IPS-NIHi7 (cell line): Measurements from ENCODE around the gene ZBTB7A.

ENCODE experiments used
- DNase-seq: peaks from one replicate; pipeline ENCODE4 v3.0.0; 2012; ENCODE audit warnings: mixed read lengths; ENCODE audit errors: extremely low spot score

The ZBTB7A gene

GRCh38 chr19:4094291-4094690 is 27.6 kb upstream of the ZBTB7A start:
- DNase-seq = no peak

GRCh38 chr19:4093643-4094175 is 27.0 kb upstream of the ZBTB7A start:
- DNase-seq = no peak

DNA sequence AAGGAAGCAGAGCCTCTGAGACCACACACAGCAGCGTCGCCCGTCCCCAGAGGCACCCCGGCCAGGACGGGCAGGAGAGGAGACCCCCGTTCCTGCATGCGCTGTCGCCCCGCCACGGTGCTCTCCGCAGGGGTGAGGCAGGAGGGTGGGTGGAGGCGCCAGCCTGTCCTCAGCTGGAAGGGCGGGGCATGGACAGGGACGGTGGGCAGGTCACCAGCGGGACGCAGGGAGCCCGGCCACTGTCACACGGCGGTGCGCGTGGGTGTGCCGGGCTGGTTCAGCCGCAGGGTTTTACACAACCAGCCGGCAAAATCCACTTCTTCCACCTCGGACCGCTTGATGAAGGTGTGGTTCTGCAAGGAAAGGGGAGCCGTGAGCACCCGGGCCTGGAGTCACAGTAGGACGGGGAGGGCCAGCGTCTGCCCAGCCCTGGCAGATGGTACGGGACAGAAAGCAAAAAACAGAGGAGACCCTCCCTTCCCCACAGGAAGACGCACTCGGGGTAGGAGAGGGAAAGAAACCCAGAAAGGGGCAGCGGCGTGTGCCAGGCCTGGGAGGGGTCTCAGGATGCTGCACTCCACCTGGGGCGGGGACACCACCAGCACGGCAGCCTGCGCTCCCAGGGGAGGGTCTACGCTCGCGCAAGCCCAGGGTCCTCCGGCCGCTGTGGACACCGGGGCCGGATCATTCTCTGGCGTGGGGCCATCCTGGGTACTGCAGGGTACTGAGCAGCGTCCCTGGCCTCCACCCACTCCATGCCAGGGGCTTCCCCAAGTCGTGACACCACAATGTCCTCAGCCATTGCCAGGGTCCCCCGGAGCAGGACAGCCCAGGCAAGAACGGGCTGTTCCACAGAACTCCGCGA is 23.9 kb upstream of the ZBTB7A start:
- DNase-seq = no peak

DNA sequence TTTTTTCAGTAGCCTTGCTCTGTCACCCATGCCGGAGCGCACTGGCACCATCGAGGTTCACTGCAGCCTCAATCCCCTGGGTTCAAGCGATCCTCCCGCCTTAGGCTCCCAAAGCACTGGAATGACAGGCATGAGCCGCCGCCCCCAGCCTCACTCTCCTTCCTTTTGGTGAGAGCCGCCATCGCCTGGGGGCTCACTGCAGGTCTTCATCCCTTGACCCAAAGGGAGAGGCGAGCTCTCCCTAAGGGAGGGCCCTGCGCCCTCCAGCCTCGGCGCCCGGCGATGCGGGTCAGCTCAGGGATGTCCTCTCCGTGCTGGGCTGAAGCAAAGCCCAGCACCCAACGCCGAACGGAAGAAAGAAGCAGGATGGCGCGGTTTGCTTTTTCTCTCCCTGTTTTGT is 23.2 kb upstream of the ZBTB7A start:
- no peak for DNase-seq

DNA sequence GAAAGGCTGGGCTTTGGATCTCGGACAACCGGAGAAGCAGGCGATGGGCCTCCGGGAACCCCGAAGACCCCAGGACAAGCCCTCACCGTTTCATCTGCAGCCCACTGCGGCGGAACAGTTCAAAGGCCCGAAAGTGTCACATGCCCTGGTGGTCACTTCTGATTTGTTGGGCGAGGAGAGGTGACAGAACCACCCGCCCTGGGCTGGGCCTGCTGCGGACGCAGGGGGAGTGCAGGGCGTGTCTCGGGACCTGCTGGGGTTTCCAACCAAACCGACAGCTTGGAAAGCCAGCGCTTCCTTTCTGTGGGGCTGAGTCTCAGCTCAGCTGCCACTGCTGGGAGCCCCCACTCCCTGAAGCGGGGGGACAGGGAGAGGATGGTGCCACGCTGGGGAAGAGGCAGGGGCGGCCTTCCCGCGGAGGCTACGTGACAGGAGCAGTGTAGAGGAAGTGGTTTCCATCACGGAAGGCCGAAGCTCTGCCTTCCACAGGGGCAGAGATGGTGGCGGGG is 22.8 kb upstream of the ZBTB7A start:
- no peak for DNase-seq

GRCh38 chr19:4088975-4089374 is 22.3 kb upstream of the ZBTB7A start:
- no peak for DNase-seq

DNA sequence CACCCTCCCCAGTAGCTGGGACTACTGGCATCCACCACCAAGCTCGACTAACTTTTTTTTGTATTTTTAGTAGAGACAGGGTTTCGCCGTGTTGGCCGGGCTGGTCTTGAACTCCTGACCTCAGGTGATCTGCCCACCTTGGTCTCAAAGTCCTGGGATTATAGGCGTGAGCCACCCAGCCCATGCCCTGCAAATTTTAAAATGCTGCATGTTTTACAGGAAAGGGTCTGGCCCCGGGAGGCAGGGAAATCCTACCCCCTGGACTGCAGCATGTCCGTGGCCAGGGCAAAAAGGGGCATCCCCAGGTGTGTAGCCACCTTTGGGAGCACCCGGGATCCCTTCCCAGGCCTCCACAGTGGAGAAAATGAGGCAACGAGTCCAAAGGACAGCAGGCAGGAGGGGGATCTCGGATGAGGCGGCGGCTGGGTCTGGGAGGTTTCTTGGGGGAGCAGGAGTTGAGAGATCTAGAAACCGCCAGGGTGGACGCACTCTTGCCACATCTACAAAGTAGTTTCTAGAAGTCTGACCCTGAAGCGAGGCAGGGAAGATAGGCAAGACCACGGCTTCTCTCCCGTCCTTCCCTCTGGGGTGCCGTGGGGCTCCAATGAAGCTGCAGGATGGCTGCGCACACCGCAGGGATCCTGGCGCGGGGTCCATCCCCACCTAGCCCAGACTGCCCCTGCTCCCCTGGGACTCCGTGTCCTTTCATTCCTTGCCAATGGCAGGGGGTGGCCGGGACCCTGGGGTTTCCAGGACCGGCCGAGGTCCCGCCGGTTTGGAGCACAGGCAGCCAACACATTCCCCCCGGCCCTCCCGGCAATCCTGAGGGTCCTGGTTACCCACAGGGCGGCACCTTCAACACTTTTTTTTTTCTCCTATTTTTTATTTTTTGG is 21.3 kb upstream of the ZBTB7A start:
- no peak for DNase-seq

- no peak for DNase-seq
These were observed 19.7 kb upstream of the ZBTB7A start for GRCh38 chr19:4086411-4086867.

- no peak for DNase-seq
These were observed 17.8 kb upstream of the ZBTB7A start for GRCh38 chr19:4084547-4084877.

GRCh38 chr19:4083677-4084546 is 17.2 kb upstream of the ZBTB7A start:
- DNase-seq = no peak

GRCh38 chr19:4082172-4082571 is 15.5 kb upstream of the ZBTB7A start:
- no peak for DNase-seq

DNA sequence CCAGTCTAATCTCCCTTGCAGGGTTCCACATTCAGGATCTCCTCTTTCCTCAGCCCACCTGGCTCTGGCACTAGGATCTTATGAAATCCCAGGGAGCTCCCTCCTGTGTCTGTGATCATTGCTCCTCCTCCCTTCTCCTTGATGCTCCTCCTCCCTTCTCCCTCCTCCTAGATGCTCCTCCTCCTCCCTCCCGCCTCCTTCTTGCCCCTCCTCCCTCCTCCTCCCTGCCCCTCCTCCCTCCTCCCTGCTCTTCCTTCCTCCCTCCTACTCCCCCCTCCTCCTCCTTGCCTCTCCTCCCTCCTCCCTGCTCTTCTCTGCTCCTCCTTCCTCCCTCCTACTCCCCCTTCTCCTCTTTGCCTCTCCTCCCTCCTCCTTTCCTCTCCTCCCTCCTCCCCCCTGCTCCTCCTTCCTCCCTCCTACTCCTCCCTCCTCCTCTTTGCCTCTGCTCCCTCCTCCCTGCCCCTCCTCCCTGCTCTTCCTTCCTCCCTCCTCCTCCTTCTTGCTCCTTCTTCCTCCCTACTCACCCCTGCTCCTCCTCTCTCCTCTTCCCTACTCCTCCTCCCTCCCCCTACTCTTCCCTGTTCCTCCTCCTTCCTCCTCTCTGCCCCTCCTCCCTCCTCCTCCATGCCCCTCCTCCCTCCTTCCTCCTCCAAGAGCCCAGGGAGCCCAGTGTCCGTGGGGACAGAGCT is 14.9 kb upstream of the ZBTB7A start:
- DNase-seq = no peak

DNA sequence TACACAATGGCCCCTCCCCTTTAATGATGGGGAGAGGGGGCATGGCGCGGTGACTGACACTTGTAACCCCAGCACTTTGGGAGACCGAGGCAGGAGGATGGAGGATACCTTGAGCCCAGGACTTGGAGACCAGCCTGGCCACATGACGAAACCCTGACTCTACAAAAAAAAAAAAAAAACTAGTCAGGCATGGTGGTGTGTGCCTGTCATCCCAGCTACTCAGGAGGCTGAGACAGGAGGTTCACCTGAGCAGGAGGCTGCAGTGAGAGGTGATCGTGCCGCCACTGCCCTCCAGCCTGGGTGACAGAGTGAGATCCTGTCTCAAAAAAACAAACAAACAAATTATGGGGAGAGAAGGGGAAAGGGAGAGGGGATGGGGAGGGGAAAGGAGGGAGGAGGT is 13.8 kb upstream of the ZBTB7A start:
- DNase-seq = no peak

GRCh38 chr19:4077800-4078684 is 11.3 kb upstream of the ZBTB7A start:
- DNase-seq = no peak

DNA sequence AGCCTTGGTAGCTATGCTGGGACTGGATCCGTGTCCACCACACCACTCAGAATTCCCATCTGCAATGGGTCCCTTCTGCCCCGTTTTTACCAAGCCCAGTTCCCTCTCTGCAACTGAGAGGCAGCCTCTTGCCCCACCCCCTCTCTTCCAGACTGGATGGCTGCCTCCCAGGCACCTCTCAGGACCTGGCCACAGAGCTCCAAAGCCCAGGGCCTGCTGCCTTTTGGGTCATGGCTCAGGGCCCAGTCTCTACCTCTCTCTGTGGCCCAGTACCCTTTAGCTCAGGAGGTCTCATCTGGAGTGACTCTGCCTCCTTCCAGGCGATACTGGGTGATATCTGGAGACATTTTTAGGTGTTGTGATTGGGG is 10.3 kb upstream of the ZBTB7A start:
- no peak for DNase-seq

GRCh38 chr19:4075373-4075772 is 8.7 kb upstream of the ZBTB7A start:
- DNase-seq = no peak

GRCh38 chr19:4071610-4072009 is 4.9 kb upstream of the ZBTB7A start:
- DNase-seq = no peak

GRCh38 chr19:4069331-4069959 is 2.7 kb upstream of the ZBTB7A start:
- DNase-seq = no peak
